ENCODE measurements around the gene REPS2. TPM values are rescaled to one million over a fixed set of nuclear protein-coding genes. Genes with fewer than 3 reads are reported as not detected.

REPS2 gene
- total RNA-seq, 1 experiment from 2014 or later = 4.5 TPM

GRCh38 chrX:16923157-16923556 lies 23.3 kb upstream of the REPS2 start:
- H3K4me1 ChIP-seq (ENCODE audit: control insufficient read depth, insufficient read depth, low read length) = no peaks in the 10 kb centered on the region
- POLR2A ChIA-PET = no interaction called here
- no peaks in the 10 kb centered on the region for H3K9me3 ChIP-seq (ENCODE audit: control insufficient read depth, insufficient read depth, low read depth, low read length)
- no TSS peak for BruUV-seq (replicated peaks)
- DNase-seq (ENCODE audit: low read depth, low spot score) (no peak), ATAC-seq (no peak)
- H3K4me3 ChIP-seq (ENCODE audit: low read depth in 2 of 2, low read length in 2 of 2) = no peak overlapping the region
- intact Hi-C loops (cut with micrococcal nuclease; ENCODE audit: unreplicated experiment) = no loop called here
- in situ Hi-C loops (cut with HindIII; ENCODE audit: low pct_unique_long_range_greater_than_20kb, low sequenced_read_pairs) = no loop called here
- H3K27ac ChIP-seq (ENCODE audit: low read length) = no peak overlapping the region
- CTCF ChIA-PET = no interaction called here
- no peaks in the 10 kb centered on the region for H3K27me3 ChIP-seq (ENCODE audit: control insufficient read depth, insufficient read depth, low read length)
- H3K36me3 ChIP-seq (ENCODE audit: control insufficient read depth, insufficient read depth, low read length) = no peaks in the 10 kb centered on the region
- no peak for TF ChIP-seq SIN3A (IDR thresholded peaks at IDR 0.05; ENCODE audit: borderline replicate concordance, insufficient read depth, low read depth, low read length)
- TF ChIP-seq REST (IDR thresholded peaks at IDR 0.05; ENCODE audit: insufficient read depth in 1 of 2, low read depth in 2 of 2, low read length in 1 of 2) = no peak
- TF ChIP-seq CTCF (IDR thresholded peaks at IDR 0.05) = no peak
- no peak for TF ChIP-seq POLR2AphosphoS5 (IDR thresholded peaks at IDR 0.05; ENCODE audit: low read depth, low read length)
- no peak for TF ChIP-seq TCF7L2 (IDR thresholded peaks at IDR 0.05; ENCODE audit: low read depth, low read length)

DNA sequence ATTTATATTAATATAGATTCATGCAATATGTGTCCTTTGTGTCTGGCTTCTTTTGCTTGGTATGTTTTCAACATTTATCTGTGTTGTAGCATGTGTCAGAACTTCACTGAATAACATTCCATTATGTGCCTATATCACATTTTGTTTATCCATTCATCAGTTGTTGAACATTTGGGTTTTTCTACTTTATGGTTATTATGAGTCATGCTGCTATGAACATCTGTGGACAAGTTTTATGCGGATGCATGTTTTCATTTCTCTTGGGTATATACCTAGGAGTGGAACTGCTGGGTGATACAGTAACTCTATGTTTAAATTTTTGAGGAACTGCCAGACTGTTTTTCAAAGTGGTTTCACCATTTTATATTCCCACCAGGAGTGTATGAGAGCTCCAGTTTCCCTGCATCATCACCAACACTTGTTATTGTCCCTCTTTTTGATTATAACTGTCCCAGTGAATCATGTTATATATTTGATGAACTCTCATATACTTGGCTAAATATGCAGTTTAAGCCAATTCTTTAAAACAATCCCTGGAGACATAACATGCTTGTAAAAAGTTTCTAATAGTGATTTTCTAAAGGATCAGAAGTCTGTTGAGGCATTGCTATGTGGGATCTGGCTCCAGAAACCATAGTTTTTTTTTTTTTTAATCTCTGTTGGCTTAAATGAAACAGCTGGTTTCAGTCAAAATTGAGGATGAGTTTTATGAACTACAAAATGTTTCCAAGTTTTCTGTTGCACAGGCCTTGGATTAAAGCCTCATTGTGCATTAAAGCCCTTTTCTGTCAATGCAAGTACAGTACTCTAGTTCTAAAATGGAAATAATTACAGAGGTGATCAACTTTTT lies 21.6 kb upstream of the REPS2 start:
- Histone ChIP-seq H3K4me3 (ENCODE audit: low read depth in 2 of 2, low read length in 2 of 2) (no peak overlapping the region), H3K36me3 (ENCODE audit: control insufficient read depth, insufficient read depth, low read length) (no peaks in the 10 kb centered on the region), H3K9me3 (ENCODE audit: control insufficient read depth, insufficient read depth, low read depth, low read length) (no peaks in the 10 kb centered on the region), H3K4me1 (ENCODE audit: control insufficient read depth, insufficient read depth, low read length) (no peaks in the 10 kb centered on the region), H3K27ac (ENCODE audit: low read length) (no peak overlapping the region), H3K27me3 (ENCODE audit: control insufficient read depth, insufficient read depth, low read length) (no peaks in the 10 kb centered on the region)
- in situ Hi-C loops (cut with HindIII; ENCODE audit: low pct_unique_long_range_greater_than_20kb, low sequenced_read_pairs) = no loop called here
- intact Hi-C loops (cut with micrococcal nuclease; ENCODE audit: unreplicated experiment) = no loop called here
- BruUV-seq (replicated peaks) = no TSS peak
- DNase-seq (ENCODE audit: low read depth, low spot score) (no peak), ATAC-seq (no peak)
- POLR2A ChIA-PET = no interaction called here
- no peak for TF ChIP-seq REST (IDR thresholded peaks at IDR 0.05; ENCODE audit: insufficient read depth in 1 of 2, low read depth in 2 of 2, low read length in 1 of 2)
- CTCF ChIA-PET = no interaction called here

All from Panc1 (cell line).